OCI-LY3 (cell line): ENCODE measurements around the gene PAWR.

Source experiments
- CTCF ChIP-seq: fragments of 200-600, 300-600 bp; sonication (generic); IDR thresholded peaks from 2 replicates; pipeline ENCODE4 v1.5.1; 2014; ENCODE audit warnings: antibody characterized with exemption, low read length, low read depth
- EZH2phosphoT487 ChIP-seq: fragments of 200-600 bp; shearing (Covaris generic); IDR thresholded peaks from 2 replicates; pipeline ENCODE4 v1.6.1; 2018; ENCODE audit warnings: antibody characterized with exemption, mixed run types, low read depth

GRCh38 chr12:79592865-79593264, 97.9 kb downstream of the PAWR start:
- TF ChIP-seq CTCF (no peak), EZH2phosphoT487 (no peak)
